GM12872 (cell line): ENCODE data around the gene VPS26A.

Experiments
- CTCF ChIP-seq: IDR thresholded peaks from 3 replicates; pipeline ENCODE4 v1.5.1; 2011; ENCODE audit warnings: low read depth, mild to moderate bottlenecking, low read length, moderate library complexity; ENCODE audit not compliant: insufficient read depth

The VPS26A gene

DNA sequence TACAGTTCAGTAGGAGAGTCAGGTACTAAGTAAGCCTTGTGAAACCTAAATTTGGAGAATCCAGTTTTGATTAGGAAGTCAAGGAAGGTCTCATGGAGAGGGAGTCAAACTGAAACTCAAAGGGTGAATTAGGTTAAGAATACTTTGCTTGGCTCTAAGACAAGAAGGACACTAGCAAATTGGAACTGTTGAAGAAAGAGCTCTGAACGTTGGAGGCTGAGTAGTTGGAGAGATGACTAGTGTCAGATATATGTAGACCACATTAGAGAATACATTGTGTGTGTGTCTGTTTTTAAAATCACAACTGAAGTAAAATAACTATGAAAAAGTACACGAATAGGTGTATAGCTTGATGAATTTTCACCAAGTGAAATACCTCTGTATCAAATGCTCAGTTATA lies 6.3 kb downstream of the VPS26A start:
- TF ChIP-seq CTCF: no peak

DNA sequence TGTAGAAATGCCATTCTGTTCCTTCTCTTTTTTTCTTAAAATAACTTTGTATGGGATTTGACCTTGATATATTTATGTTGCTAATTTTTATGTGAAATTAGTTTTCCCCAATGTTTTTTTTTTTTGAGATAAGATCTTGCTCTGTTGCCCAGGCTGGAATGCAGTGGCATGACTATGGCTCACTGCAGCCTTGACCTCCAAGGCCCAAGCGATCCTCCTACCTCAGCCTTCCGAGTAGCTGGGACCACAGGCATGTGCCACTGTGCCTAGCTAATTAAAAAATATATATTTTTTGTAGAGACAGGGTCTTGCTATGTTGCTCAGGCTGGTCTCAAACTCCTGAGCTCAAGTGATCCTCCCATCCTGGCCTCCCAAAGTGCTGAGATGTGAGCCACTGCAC lies 16.0 kb downstream of the VPS26A start:
- no peak for TF ChIP-seq CTCF

DNA sequence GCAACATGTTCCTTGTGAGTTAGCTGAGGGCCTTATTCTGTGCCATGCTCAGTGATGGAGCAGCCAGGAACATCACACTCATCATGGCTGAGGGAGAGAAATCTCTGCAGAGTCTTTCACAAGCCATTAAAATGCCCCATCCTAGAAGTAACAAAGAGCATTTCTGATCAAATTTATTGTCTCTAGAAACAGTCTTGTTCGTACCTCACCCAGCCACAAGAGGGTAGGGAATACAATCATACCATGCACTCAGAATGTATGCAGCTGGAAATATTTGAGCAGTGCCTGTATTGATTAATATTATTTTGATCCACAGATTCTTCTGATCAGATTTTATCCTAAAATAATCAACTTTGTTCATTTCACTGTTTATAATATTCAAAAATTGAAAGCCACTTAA lies 17.3 kb downstream of the VPS26A start:
- TF ChIP-seq CTCF: no peak

GRCh38 chr10:69142983-69143382 lies 19.0 kb downstream of the VPS26A start:
- no peak for TF ChIP-seq CTCF

DNA sequence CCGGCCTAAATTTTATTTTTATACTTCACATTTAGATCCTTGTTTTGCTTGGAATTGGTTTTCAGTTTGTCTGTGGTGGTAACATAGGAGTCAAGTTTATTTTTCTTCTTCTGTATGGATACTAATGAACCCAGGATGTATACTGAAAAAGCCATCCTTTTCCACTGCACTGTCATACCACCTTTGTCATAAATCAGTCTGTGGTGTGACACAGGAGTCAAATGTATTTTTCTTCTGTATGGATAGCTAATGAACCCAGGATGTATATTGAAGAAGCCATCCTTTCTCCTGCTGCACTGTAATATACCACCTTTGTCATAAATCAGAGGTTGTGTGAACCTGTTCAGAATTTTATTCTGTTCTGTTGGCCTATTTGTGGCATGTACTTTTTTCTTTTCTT lies 21.4 kb downstream of the VPS26A start:
- no peak for TF ChIP-seq CTCF

DNA sequence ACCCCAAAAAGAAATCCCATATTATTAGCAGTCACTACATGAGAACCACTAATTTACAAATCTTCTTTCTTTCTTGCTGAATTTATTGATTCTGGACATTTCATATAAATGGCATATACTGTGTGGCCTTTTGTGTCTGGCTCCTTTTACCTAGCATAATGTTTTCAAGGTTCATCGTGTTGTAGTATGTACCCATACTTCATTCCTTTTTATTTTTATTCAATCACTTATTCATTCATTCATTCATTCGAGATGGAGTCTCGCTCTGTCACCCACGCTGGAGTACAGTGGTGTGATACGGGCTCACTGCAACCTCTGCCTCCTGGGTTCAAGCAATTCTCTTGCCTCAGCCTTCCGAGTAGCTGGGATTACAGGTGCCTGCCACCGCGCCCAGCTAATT lies 21.9 kb downstream of the VPS26A start:
- TF ChIP-seq CTCF: no peak

GRCh38 chr10:69146759-69147158 lies 22.8 kb downstream of the VPS26A start:
- TF ChIP-seq CTCF: no peak

DNA sequence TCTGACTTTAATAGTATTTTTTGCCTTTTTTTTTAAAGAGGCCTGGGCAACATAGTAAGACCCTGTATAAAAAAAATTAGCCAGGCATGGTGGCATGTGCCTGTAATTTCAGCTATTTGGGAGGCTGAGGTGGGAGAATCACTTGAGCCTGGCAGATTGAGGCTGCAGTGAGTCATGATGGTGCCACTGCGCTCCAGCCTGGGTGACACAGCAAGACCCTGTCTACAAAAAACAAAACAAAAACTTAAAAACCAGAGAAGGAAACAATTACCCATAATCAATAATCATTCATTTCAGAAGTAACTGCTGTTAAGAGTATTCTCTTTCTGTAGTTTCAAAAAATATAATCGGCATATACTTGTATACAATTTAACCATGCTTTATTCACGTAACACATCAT lies 28.0 kb downstream of the VPS26A start:
- TF ChIP-seq CTCF: no peak
